Measurements from ENCODE around the gene TGFBR3. TPM values are rescaled to one million over a fixed set of nuclear protein-coding genes. Genes with fewer than 3 reads are reported as not detected.

TGFBR3 gene
- total RNA-seq, 1 experiment from 2014 or later, result 2.4 TPM

DNA sequence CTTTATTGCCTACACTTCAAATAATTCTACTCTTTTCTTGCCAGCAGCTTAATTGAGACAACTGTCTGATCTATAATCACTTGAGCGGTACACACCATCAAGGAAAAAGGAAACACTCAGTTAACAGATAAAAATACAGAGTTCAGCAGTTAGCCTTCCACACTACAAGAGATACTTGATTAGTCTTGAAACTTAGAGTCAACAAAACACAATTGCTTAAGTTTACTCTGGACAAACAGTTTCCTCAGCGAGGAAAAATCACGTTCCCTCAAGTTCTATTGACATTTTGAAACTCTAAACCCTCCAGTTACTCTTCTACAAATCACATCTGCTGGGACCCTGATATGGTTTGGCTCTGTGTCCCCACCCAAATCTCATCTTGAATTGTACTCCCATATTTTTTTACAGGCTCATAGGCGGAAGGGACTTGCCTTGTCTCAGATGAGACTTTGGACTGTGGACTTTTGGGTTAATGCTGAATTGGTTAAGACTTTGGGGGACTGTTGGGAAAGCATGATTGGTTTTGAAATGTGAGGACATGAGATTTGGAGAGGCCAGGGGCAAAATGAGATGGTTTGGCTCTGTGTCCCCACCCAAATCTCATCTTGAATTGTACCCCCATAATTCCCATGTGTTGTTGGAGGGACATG is 244.9 kb downstream of the TGFBR3 start:
- no peak overlapping the region for H3K56ac ChIP-seq (ENCODE audit: insufficient read length, low read depth, low read length)
- H2BK120ac ChIP-seq (ENCODE audit: low read depth, low read length, poor library complexity, severe bottlenecking), result no peak overlapping the region
- no peak overlapping the region for H3K4ac ChIP-seq (ENCODE audit: low read depth, low read length)
- no peak overlapping the region for H2BK20ac ChIP-seq (ENCODE audit: low read depth, low read length, poor library complexity, severe bottlenecking)
- DNase-seq, result no peak
- H3T11ph ChIP-seq (ENCODE audit: low read length), result no peak overlapping the region
- no peaks in the 10 kb centered on the region for H3K79me1 ChIP-seq (ENCODE audit: insufficient read depth, low read depth, low read length, poor library complexity, severe bottlenecking)
- no CpG with 5 or more reads among the region's 4 CpGs for WGBS (ENCODE audit: extremely low coverage, insufficient read length, low lambda C conversion rate)
- Mint-ChIP-seq H3K4me3 (no peak overlapping the region), H3K4me1 (peaks cover 36 to 48% of the 10 kb centered on the region in 2 experiments), H3K27me3 (ENCODE audit: low read depth) (peaks cover 2% of the 10 kb centered on the region), H3K36me3 (ENCODE audit: insufficient read depth in 1 of 3, low read depth in 3 of 3) (peaks cover 13 to 35% (median 22%) of the 10 kb centered on the region in 3 experiments), H3K27ac (no peak overlapping the region), H3K9me3 (peaks cover 23 to 26% of the 10 kb centered on the region in 2 experiments)
- no peak overlapping the region for H4K8ac ChIP-seq (replicated peaks; ENCODE audit: insufficient read length, low read depth, low read length)
- no peak overlapping the region for H3K4me2 ChIP-seq (ENCODE audit: insufficient read depth, insufficient read length, low read length)
- no peaks in the 10 kb centered on the region for H3K79me2 ChIP-seq (ENCODE audit: insufficient read depth, low read length)
- H3K27me3 ChIP-seq (ENCODE audit: insufficient read depth, low read length), result no peaks in the 10 kb centered on the region
- no peak overlapping the region for H4K5ac ChIP-seq (ENCODE audit: insufficient read length, low read depth, low read length)
- H3K14ac ChIP-seq (ENCODE audit: insufficient read depth, low read length), result no peak overlapping the region
- H2AFZ ChIP-seq (ENCODE audit: low read length), result no peak overlapping the region
- no peak overlapping the region for H3K18ac ChIP-seq (ENCODE audit: insufficient read length, low read depth, low read length)
- H4K20me1 ChIP-seq (ENCODE audit: control insufficient read depth, insufficient read depth, insufficient read length), result no peaks in the 10 kb centered on the region
- TF ChIP-seq, protein P1, sequence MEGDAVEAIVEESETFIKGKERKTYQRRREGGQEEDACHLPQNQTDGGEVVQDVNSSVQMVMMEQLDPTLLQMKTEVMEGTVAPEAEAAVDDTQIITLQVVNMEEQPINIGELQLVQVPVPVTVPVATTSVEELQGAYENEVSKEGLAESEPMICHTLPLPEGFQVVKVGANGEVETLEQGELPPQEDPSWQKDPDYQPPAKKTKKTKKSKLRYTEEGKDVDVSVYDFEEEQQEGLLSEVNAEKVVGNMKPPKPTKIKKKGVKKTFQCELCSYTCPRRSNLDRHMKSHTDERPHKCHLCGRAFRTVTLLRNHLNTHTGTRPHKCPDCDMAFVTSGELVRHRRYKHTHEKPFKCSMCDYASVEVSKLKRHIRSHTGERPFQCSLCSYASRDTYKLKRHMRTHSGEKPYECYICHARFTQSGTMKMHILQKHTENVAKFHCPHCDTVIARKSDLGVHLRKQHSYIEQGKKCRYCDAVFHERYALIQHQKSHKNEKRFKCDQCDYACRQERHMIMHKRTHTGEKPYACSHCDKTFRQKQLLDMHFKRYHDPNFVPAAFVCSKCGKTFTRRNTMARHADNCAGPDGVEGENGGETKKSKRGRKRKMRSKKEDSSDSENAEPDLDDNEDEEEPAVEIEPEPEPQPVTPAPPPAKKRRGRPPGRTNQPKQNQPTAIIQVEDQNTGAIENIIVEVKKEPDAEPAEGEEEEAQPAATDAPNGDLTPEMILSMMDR (conservative IDR thresholded peaks at IDR 0.05), result no peak
- H2BK15ac ChIP-seq (ENCODE audit: low read depth, low read length), result no peak overlapping the region
- peaks cover 2% of the 10 kb centered on the region; the same call in 1 of the 2 replicates for H3K4me1 ChIP-seq (ENCODE audit: insufficient read depth, low read length)
- no peak overlapping the region for H3K23ac ChIP-seq (ENCODE audit: insufficient read length, low read depth, low read length)
- H2BK5ac ChIP-seq (ENCODE audit: insufficient read length, low read length), result no peak overlapping the region
- no peak overlapping the region for H4K91ac ChIP-seq (ENCODE audit: insufficient read length, low read depth, low read length)
- no peaks in the 10 kb centered on the region for H3K23me2 ChIP-seq (ENCODE audit: insufficient read length, low read depth, low read length, poor library complexity, severe bottlenecking)
- H2AK5ac ChIP-seq (ENCODE audit: insufficient read length, low read length), result no peak overlapping the region
- H3K9ac ChIP-seq (ENCODE audit: extremely low read depth, insufficient read length, low read length), result no peak overlapping the region
- no peak overlapping the region for H3K27ac ChIP-seq (ENCODE audit: insufficient read length, low read depth, low read length)
- no peaks in the 10 kb centered on the region for H3K9me3 ChIP-seq (ENCODE audit: control insufficient read depth, low read depth, low read length)
- H2BK12ac ChIP-seq (ENCODE audit: insufficient read length, low read depth, low read length), result no peak overlapping the region
